Iris pigment epithelial cell (primary cell): ENCODE data around the gene C19orf53.
A peak's percentile ranks its signal among the peaks of the same experiment; 100 is the strongest.
"Not testable (repeated sequence)": the region's sequence is repeated elsewhere in the genome, so short reads cannot be mapped to it uniquely, and the experiment has no call there.

Experiments used
- DNase-seq: peaks from one replicate; pipeline ENCODE4 v3.0.0-alpha.2; 2011; ENCODE audit warnings: low read depth

C19orf53 gene

DNA sequence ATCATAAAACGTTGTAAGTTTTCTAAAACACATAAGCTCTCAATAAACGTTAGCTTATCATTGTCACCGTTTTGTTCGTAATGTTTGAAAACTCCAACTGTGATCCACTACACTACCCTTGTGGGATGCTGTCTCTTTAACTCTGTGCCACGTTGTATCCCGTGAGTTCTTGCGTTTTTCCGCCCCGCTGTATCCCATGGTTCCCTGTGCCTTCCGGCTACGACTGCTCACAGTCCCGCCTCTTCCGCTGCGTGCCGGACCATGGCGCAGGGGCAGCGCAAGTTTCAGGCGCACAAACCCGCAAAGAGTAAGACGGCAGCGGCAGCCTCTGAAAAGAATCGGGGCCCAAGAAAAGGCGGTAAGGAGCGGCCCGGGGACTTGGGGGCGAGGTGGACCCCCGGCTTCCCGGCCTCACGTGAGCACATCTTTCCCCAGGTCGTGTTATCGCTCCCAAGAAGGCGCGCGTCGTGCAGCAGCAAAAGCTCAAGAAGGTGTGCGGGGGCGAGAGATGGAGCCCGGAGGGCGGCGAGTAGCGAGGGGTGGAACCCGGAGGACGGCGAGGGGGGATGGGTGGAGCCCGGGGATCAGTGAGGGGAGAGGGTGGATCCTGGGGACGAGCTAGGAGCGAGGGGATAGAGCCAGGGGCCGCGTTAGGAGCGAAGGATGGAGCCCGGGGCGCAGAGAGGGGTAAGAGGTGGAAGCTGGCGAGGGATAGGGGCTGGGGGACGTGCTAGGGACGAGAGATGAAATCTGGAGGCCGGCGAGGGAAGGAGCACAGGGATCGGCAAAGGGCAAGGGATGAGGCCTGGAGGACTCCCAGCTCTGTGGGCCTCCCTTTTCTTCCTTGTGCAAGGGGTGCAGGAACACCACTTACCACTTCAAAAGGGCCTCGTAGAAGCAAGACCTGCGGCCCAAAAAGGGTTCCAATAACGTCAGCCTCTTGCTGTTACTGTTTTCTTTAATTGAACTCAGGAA lies at the start of gene C19orf53:
TSS of gene C19orf53 (plus strand) at position 240 of the 975 bp plus-strand sequence. CDS start at position 262, 22 bp downstream.
- peak; percentile 96 for DNase-seq

DNA sequence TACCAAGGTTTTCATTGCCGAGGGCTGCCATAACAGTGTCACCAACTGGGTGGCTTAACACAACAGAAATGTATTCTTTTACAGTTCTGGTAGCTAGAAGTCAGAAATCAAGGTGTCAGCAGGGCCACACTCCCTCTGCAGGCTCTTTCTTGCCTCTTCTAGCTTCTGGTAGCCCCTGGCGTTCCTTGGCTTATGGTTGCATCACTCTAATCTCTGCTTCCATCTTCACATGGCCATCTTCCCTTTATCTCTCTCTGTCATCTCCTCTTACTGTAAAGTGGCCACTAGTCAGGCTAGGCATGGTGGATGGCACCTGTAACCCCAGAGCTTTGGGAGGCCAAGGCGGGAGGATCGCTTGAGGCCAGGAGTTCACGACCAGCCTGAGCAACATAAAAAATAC lies 47.9 kb upstream of the C19orf53 start:
- DNase-seq = no peak

GRCh38 chr19:13727798-13728197 lies 46.5 kb upstream of the C19orf53 start:
- DNase-seq = peak; percentile 64

DNA sequence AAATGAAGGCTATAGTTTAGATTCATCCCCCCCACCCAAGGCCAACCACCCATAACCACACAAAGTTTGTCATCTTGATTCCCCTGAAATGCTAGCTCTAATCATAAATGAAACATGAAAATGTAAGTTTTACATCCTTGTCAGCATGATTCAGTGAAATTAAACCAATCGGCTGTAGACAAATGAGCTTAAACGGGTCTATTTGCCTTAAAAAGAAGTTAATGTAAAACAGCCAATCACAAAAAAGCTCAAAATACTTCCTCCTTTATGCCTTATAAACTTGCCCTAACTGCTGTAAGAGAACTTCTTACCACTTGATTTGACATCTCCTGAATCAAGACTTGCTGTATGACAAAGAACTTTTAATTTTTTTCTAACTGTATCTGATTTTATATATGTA lies 44.4 kb upstream of the C19orf53 start:
- peak; percentile 56 for DNase-seq

DNA sequence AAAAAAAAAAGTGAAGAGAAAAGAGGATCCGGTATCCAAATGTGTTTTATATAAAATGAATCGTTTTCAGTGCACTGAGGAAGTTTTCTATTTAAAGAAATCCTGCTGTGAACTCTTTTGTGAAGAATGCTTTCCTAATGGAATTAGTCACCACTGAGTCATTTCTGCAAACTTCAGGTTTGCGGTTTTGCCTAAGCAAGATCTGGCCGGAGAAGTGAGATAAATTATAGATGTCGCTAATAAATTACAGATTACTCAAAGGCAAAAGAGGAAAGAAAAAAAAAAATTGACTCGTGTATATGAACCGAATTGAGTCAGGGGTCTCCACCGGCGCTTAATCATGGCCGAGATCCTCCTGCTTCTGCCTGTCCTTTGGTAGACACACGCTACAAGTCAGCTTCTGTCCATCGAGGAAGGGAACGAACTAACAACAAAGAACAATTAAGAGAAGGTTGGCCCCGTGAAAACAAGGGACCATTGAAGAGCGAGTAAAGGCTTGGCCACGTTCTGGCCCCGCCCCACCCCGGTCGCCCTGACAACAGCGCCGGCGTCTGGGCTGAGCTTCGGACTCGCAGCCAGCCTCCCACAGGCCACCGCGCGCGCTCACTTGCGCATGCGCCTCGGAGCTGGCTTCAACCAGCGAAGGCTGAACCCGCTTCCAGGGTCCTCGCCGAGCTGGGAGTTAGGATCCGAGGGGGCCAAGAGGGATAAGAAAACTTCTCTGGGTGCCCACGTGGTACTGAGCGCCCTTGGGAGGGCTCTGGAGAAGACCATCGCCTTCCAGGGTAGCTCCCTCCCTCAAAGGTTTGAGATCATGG lies 42.9 kb upstream of the C19orf53 start:
- DNase-seq = peak; percentile 96

DNA sequence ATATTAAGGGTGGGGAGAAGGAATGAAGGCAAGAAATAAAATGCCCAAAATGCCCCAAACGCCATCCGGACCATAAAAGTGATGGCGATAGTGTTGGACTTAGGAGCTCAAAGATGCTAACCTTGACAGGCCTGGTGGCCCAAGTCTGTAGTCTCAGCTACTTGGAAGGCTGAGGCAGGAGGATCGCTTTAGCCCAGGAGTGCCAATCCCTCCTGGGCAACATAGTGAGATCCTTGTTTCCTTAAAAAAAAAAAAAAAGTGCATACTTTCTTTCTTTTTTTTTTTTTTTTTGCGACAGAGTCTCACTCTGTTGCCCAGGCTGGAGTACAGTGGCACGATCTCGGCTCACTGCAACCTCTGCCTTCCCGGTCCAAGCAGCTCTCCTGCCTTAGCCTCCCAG lies 41.9 kb upstream of the C19orf53 start:
- no peak for DNase-seq

DNA sequence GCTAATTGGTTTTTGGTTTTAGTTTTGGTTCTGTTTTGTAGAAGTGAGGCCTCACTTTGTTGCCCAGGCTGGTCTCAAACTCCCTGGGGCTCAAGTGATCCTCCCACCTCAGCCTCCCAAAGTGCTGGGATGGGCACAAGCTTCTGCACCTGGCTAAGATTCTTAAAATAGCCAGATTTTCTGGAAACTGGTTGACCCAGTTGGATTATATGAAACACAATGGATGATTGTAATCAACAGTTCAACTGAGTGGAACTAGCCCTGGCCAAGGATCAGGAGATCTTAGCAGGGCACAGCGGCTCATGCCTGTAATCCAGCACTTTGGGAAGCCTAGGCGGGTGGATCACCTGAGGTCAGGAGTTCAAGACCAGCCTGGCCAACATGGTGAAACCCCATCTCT lies 39.5 kb upstream of the C19orf53 start:
- no peak for DNase-seq

- DNase-seq = no peak
These were observed 36.2 kb upstream of the C19orf53 start for GRCh38 chr19:13738073-13738472.

GRCh38 chr19:13741893-13742292 lies 32.4 kb upstream of the C19orf53 start:
- DNase-seq = no peak

DNA sequence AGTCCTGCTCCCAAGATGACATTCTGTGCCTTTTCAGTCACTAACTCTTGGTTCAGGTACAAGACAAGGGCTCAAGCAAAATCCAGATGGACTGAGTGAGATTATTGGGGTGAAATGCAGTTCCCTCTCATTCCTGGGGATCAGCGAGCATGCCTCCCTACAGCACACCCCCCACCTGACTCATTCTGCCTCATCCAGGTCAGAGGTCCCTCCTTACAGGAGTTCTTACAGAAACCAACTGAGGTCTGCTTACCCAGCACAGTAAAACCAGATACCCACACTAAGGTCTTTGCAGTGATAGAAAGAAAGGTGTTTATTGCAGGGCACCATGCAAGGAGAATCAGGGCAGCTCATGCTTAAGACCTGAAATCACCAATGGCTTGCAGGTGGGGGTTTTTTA lies 31.5 kb upstream of the C19orf53 start:
- peak; percentile 66 for DNase-seq

- DNase-seq = no peak
These were observed 30.1 kb upstream of the C19orf53 start for GRCh38 chr19:13744174-13744573.

DNA sequence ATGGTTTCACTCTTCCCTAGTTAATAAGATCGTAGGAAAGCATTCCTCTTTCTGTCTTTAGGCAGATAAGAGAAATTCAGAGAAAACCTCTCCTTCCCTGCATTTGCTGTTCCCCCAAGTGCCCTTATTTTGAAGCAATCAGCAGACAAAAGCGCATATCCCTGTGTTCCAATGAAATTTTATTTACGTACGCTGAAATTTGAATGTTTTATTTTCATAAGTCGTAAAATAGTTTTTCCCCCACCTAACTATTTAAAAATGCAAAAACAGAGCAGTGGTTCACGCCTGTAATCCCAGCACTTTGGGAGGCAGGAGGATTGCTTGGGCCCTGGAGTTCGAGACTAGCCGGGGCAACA lies 27.2 kb upstream of the C19orf53 start:
- DNase-seq = no peak

GRCh38 chr19:13748169-13748828 lies 26.0 kb upstream of the C19orf53 start:
- peak; percentile 67 for DNase-seq

DNA sequence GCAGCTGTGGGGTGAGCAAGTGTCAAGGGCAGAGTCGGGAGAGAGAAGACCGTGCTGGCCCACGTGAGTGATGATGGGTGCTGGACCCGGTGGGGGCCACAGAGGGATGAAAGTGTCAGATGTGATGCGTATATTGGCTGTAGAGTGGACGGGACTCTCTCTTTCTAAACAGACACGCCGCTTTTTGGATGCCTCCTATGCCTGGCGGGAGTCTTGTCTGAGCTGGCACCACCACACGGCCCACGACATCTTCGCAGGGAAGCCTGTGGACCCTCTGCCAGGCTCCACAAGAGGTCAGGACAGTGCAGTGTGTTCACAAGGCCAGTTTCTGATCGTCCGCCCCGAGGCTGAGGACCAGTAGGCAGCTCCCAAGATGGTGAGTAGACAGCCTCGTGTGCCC lies 22.8 kb upstream of the C19orf53 start:
- no peak for DNase-seq

DNA sequence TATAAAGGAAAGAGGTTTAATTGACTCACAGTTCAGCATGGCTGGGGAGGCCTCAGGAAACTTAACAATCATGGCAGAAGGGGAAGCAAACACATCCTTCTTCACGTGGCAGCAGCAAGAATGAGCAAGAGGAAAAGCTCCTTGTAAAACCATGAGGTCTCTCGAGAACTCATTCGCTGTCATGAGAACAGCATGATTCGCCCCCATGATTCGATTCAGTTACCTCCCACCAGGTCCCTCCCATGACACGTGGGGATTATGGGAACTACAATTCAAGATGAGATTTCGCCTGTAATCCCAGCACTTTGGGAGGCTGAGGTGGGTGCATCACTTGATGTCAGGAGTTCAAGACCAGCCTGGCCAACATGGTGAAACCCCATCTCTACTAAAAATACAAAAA lies 20.6 kb upstream of the C19orf53 start:
- not testable (repeated sequence) for DNase-seq

- no peak for DNase-seq
These were observed 18.0 kb upstream of the C19orf53 start for GRCh38 chr19:13756210-13756609.

DNA sequence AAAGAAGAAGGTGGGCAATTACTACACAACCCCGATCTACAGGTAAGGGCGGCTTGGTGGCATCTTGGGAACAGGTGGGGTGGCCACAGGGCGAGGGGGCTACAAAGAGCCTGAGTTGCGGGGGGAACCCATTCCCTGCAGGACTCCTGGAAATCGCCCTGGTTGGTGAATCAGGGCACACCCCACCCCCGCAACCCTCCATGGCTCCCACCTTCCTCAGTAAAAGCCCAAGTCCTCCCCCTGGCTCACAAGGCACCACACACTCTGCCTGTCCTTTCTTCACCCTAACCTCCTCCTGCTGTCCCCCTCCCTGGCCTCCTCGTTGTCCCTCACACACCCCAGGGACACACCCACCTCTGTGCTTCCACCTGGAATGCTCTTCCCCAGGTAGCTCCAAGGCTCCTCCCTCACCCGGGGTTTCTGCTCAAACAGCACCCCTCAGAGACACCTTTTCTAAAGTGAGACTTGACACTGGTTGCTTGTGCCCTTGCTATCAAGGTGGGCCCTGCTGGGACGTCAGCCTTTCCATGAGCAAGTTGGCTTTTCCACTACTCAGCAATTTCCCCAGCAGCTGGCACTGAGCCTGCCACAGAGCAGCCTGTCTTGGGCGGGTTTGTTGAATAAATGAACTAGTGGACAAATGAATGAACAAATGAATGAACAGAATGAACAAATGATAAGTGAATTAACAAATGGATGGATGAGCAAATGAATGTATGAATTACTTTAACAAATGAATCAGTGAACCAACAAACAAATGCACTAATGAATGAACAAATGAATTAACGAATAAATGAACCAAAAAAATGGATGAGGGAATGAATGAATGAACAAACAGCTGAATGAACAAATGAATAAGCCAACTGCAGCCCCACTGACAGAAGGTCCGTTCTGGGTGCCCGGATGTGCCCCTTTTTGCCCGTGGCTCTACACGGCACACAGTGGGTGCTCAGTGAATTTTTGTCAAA lies 16.2 kb upstream of the C19orf53 start:
- no peak for DNase-seq

DNA sequence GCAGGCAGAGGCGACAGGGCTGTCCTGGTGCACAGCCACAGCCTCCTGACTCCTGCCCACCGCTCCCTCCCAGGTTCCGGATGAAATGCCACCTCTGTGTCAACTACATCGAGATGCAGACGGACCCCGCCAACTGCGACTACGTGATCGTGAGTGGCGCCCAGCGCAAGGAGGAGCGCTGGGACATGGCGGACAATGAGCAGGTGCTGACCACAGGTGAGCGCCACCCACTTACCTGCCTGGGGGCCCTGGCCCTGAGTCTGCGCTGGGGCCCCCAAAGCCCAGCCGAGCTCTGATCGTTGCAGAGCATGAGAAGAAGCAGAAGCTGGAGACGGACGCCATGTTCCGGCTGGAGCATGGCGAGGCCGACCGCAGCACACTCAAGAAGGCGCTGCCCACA lies 15.5 kb upstream of the C19orf53 start:
- DNase-seq = no peak

- DNase-seq = no peak
These were observed 12.8 kb upstream of the C19orf53 start for GRCh38 chr19:13761423-13761822.

- DNase-seq = no peak
These were observed 11.5 kb upstream of the C19orf53 start for GRCh38 chr19:13762635-13763235.

- DNase-seq = no peak
These were observed 11.0 kb upstream of the C19orf53 start for GRCh38 chr19:13763265-13763664.
